ENCODE results near the gene NRG3.

DNA sequence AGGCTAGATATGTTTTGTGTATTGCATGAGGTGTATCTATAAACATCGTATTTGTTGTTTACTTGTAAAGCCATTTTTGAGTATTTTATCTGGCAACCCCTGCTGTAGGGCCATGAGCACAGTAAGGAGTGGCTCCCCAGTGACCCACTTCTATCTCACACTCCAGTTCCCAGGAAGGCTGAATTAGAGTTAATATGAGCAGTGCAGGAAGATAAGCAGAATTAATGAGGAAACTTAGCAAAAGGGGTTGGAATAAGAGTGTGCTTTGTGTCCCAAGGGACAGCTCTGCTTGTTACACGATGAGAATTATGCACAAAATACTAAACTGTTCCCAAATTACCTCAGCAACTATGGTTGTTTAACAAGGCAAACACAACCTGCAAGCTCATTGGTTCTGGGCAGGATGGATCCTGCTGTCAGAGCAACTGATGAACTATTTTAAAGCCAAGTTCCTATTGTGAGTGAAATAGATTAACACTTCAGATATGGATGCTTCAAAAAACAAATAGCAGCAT, 1005.8 kb downstream of the NRG3 start:
- no peak for TF ChIP-seq ZFP30 (CRISPR knock-in tag; IDR thresholded peaks at IDR 0.05)
- no peak for TF ChIP-seq RARB (CRISPR knock-in tag; IDR thresholded peaks at IDR 0.05)
- TF ChIP-seq, protein P1, sequence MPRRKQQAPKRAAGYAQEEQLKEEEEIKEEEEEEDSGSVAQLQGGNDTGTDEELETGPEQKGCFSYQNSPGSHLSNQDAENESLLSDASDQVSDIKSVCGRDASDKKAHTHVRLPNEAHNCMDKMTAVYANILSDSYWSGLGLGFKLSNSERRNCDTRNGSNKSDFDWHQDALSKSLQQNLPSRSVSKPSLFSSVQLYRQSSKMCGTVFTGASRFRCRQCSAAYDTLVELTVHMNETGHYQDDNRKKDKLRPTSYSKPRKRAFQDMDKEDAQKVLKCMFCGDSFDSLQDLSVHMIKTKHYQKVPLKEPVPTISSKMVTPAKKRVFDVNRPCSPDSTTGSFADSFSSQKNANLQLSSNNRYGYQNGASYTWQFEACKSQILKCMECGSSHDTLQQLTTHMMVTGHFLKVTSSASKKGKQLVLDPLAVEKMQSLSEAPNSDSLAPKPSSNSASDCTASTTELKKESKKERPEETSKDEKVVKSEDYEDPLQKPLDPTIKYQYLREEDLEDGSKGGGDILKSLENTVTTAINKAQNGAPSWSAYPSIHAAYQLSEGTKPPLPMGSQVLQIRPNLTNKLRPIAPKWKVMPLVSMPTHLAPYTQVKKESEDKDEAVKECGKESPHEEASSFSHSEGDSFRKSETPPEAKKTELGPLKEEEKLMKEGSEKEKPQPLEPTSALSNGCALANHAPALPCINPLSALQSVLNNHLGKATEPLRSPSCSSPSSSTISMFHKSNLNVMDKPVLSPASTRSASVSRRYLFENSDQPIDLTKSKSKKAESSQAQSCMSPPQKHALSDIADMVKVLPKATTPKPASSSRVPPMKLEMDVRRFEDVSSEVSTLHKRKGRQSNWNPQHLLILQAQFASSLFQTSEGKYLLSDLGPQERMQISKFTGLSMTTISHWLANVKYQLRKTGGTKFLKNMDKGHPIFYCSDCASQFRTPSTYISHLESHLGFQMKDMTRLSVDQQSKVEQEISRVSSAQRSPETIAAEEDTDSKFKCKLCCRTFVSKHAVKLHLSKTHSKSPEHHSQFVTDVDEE (CRISPR knock-in tag; IDR thresholded peaks at IDR 0.05), result no peak
- no peak for TF ChIP-seq ZNF565 (CRISPR knock-in tag; conservative IDR thresholded peaks at IDR 0.05; ENCODE audit: low read depth)
- no peak for TF ChIP-seq ZNF70 (CRISPR knock-in tag; IDR thresholded peaks at IDR 0.05)
- no peak for TF ChIP-seq ZFP3 (CRISPR knock-in tag; IDR thresholded peaks at IDR 0.05)
- TF ChIP-seq ZC3H10 (CRISPR knock-in tag; IDR thresholded peaks at IDR 0.05), result no peak
- no peak for TF ChIP-seq PATZ1 (CRISPR knock-in tag; IDR thresholded peaks at IDR 0.05; ENCODE audit: borderline replicate concordance)
- TF ChIP-seq ISL1 (CRISPR knock-in tag; IDR thresholded peaks at IDR 0.05), result no peak
- TF ChIP-seq BACH2 (CRISPR knock-in tag; IDR thresholded peaks at IDR 0.05; ENCODE audit: borderline replicate concordance), result no peak
- TF ChIP-seq CREB5 (CRISPR knock-in tag; IDR thresholded peaks at IDR 0.05; ENCODE audit: low read depth), result no peak
- TF ChIP-seq ESRRG (CRISPR knock-in tag; IDR thresholded peaks at IDR 0.05), result no peak
- no peak for TF ChIP-seq OSR1 (CRISPR knock-in tag; IDR thresholded peaks at IDR 0.05)
